Right ventricle myocardium superior (tissue), 1 donor: ENCODE data around the gene PUS1. TPM values are rescaled to one million over a fixed set of nuclear protein-coding genes. Genes with fewer than 3 reads are reported as not detected.
"Not testable (repeated sequence)": the region's sequence is repeated elsewhere in the genome, so short reads cannot be mapped to it uniquely, and the experiment has no call there.

Experiments used
- ATAC-seq: fragments of 200-7000 bp; cut with Tn5 transposase; one replicate; pipeline ENCODE4 v1.9.1; 2020; ENCODE audit warnings: mild to moderate bottlenecking; ENCODE audit not compliant: poor library complexity
- DNase-seq: peaks from one replicate; pipeline ENCODE4 v3.0.0-alpha.2; 2020
- intact Hi-C: fragments of 100-400 bp; cut with DNase I; formaldehyde crosslinking; loops from one replicate; pipeline ENCODE4 v1.11.2; 2022
- long read RNA-seq: library from polyadenylated mRNA; unstranded; transcript quantifications from one replicate; pipeline ENCODE4 v2.0.0, GENCODE V29; 2021
- total RNA-seq: library from RNA; stranded (reverse); fragmentation: NEBNext Ultra II Directional; extraction: Animal tissue kit (Norgen Biotek cat#: 25700); gene quantifications from one replicate; pipeline ENCODE4 v1.2.1, GENCODE V29; 2021
- donor health status: DM: no; HTN: yes; CAD: no; lungs with severe emphysema.

The PUS1 gene
- total RNA-seq: 5.8 TPM
- long read RNA-seq, full-length matches to known transcripts: 5 of 10 reads
- long read RNA-seq, partial matches to known transcripts: 1 of 10 reads
- long read RNA-seq, other reads (novel, unspliced or antisense): 4 of 10 reads

GRCh38 chr12:131928711-131929580, at the start of gene PUS1:
TSS of gene PUS1 (plus strand) at chr12:131929276. CDS start at chr12:131929723, 447 bp downstream.
- intact Hi-C loops: no loop called here
- ATAC-seq (peak; percentile 97), DNase-seq (peak; percentile 95)

GRCh38 chr12:131882804-131883520, 46.1 kb upstream of the PUS1 start:
- ATAC-seq: peak; percentile 55
- DNase-seq: peak; percentile 40
- intact Hi-C loops: no loop called here

- DNase-seq: peak; percentile 32
- no peak for ATAC-seq
- intact Hi-C loops: no loop called here
Observed at GRCh38 chr12:131883521-131883900, 45.6 kb upstream of the PUS1 start.

GRCh38 chr12:131885076-131885475, 44.0 kb upstream of the PUS1 start:
- DNase-seq, intact Hi-C loops: not testable (repeated sequence)

GRCh38 chr12:131885543-131886057, 43.5 kb upstream of the PUS1 start:
- DNase-seq: peak; percentile 3
- no peak for ATAC-seq
- intact Hi-C loops: no loop called here

More at GRCh38 chr12:131885076-131885475, 44.0 kb upstream of the PUS1 start:
- ATAC-seq: not testable (repeated sequence)

GRCh38 chr12:131891722-131892121, 37.4 kb upstream of the PUS1 start:
- DNase-seq: peak; percentile 21
- intact Hi-C loops, ATAC-seq: not testable (repeated sequence)

GRCh38 chr12:131892711-131893604, 36.1 kb upstream of the PUS1 start:
- no peak for ATAC-seq
- DNase-seq: peak; percentile 37
- intact Hi-C loops: no loop called here

GRCh38 chr12:131893605-131894312, 35.3 kb upstream of the PUS1 start:
- no peak for DNase-seq
- intact Hi-C loops: no loop called here
- ATAC-seq: peak; percentile 2

GRCh38 chr12:131894313-131894860, 34.7 kb upstream of the PUS1 start, which contains the start of gene ULK1:
TSS of gene ULK1 (plus strand) at chr12:131894622. CDS start at chr12:131895002, 380 bp downstream.
- intact Hi-C loops: no loop called here
- peak; percentile 73 for ATAC-seq
- DNase-seq: peak; percentile 97

GRCh38 chr12:131894981-131895639, 34.0 kb upstream of the PUS1 start:
- intact Hi-C loops: no loop called here
- ATAC-seq (no peak), DNase-seq (peak; percentile 47)

GRCh38 chr12:131895640-131896079, 33.4 kb upstream of the PUS1 start:
- intact Hi-C loops: no loop called here
- DNase-seq (no peak), ATAC-seq (no peak)

- intact Hi-C loops: no loop called here
- ATAC-seq (peak; percentile 90), DNase-seq (peak; percentile 95)
Observed at GRCh38 chr12:131896080-131896810, 32.8 kb upstream of the PUS1 start.

- DNase-seq (peak; percentile 94), ATAC-seq (no peak)
- intact Hi-C loops: no loop called here
Observed at GRCh38 chr12:131896811-131897270, 32.2 kb upstream of the PUS1 start.

- peak; percentile 40 for DNase-seq
- ATAC-seq: no peak
- intact Hi-C loops: no loop called here
Observed at GRCh38 chr12:131897276-131897675, 31.8 kb upstream of the PUS1 start.

- DNase-seq (peak; percentile 24), ATAC-seq (no peak)
- intact Hi-C loops: no loop called here
Observed at GRCh38 chr12:131897875-131898274, 31.2 kb upstream of the PUS1 start.

- DNase-seq (peak; percentile 32), ATAC-seq (no peak)
- intact Hi-C loops: no loop called here
Observed at GRCh38 chr12:131900397-131900796, 28.7 kb upstream of the PUS1 start.
